NCI-H2107 (cell line): ENCODE data around the gene C11orf71.

ENCODE experiments used
- DNase-seq: peaks from one replicate; lab custom pipeline; 2025; lab: John Stamatoyannopoulos, UW

The C11orf71 gene

DNA sequence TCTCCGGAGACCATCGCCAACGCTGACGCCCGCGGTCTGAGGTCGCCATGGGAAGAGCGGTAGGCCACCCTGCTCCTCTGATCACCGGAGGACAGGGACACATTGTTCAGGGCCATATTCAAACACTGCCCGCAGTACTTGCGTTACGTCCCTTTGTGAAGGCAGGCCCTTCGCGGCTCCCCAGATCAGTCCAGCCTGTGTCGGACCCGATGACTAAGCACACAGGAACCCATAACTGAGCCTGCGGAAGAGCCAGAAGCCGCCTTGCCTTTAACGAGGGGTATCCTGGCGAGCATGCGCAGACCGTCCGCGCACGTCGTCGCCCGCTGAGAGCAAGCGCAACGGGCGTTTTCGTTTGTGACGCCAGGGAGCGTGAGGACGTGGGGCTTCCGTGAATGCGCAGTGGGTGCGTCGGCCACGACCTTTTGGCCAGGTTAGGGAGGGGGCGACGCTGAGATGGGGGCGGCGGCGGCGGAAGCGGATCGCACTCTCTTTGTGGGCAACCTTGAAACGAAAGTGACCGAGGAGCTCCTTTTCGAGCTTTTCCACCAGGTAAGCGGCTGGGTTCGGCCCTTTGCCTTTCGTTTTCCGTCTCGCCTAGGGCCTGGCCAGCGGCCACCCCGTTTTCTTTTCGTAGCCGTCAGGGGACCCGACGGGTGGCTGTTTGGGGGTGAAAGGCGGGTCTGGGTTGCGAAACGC lies at the start of gene C11orf71, which contains the start of gene RBM7:
C11orf71 (minus strand) TSS at position 296 of the 699 bp plus-strand sequence; CDS start at position 116, 180 bp downstream.
RBM7 (plus strand) TSS at position 451 of the 699 bp plus-strand sequence; CDS start at position 457, 6 bp downstream.
- peak; percentile 90 for DNase-seq

DNA sequence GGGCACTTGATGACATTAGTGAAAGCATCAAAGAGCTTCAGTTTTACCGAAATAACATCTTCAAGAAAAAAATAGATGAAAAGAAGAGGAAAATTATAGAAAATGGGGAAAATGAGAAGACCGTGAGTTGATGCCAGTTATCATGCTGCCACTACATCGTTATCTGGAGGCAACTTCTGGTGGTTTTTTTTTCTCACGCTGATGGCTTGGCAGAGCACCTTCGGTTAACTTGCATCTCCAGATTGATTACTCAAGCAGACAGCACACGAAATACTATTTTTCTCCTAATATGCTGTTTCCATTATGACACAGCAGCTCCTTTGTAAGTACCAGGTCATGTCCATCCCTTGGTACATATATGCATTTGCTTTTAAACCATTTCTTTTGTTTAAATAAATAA lies 49.5 kb upstream of the C11orf71 start:
- no peak for DNase-seq

DNA sequence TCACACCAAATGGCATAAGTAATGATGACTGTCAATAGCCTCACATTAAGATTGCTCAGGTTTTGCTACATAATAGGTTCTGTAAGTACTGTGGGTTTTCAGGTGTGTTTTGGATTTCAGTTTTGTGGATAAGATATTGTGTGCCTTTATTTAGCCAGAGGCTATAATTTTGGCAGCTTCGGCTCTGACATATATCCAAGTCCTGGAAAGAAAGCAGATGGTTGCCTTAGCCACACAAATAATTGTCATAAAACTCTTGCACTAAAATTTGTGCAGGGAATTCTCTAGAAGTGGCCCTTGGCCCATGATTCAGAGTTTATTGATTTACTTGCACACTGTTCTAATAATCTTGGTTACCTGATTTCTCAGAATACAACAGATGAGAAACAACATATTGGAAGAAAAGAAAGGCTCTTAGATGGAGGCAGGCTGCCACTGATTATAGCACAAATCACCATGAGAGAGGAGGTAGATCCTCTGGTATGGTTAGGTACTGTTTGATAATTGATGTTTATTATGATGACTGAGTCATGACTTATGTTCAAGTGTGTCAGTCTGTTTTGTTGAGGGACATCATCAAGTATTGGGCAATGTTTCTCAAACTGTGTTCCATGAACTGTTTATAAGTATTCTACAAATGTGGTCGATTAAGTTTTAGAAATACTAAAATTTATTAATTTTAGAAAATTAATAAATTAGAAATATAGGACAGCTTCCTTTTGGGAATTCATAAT lies 48.6 kb upstream of the C11orf71 start:
- DNase-seq, result no peak

DNA sequence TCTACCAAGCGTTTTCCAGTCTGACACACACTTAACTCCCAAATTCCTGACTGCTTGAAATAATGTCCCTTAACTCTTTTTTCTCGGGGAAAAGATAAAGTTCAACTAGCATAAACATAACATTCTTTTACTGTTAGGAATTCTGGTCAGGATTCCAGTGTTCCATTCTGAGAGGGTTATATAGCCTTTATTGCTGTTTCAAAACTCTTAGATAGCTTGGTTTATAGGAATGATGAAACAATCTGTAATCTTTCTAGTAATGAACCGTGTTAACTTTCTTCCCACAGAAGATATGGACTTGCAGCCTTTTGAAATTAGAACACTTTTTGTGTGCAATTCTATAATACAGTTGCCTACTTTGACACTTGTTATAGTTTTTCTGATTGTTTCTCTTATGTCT lies 47.6 kb upstream of the C11orf71 start:
- DNase-seq, result no peak

DNA sequence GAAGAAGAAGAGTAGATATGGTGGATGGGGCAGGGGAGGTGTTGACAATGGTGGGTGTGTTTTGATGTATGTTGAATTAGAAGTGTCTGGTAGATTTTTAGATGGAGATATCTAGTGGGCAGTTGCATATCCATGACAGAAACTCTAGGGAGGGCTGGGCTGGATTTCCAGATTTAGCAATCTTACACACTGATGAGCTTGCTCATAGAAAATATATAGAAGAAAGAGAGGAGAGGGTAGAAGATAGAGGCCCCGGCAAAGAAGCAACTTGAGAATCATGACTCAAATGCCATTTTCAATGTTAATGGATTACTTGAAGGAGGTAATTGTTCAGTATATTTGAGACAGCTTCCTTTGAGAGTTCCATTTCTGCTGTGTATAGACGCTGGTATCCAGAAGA lies 47.1 kb upstream of the C11orf71 start:
- DNase-seq, result no peak

- DNase-seq, result no peak
Measured at GRCh38 chr11:114442536-114442935, 42.2 kb upstream of the C11orf71 start.

GRCh38 chr11:114441921-114442320 lies 41.6 kb upstream of the C11orf71 start:
- no peak for DNase-seq

DNA sequence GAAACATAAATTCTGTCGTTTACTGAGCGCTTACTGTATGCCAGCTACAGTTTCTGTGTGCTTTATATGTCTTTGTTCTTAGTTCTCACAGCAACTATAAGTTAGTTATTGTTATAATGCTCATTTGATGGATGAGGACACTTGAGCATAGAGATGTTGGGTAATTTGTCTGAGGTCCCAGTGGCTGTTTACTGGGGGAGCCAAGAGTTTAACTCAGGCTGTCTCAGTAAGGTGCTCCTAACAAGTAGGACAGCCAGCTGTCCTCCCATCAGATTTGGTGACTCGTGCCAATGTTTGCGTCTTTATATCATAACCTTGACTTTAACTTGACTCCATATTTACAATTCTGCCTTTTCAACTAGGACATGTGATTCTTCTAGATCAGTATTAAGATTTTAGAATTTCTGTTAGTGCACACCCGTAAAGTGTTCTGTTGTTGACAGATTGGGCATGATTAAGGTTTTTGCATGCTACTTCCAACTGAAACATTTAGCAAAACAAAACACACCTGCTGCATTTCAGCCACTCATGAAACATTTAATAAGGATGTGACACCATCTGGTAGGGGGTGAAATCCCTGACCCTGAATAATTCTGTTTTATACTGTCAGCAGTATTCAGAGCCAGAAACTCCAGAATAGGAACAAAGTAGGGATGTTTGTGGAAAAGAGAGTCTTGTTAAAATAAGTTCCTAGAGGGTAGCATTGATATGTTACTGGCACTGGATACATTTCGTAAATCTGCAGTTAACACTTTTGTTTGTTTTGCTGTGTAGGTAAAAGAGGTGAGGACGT lies 40.9 kb upstream of the C11orf71 start:
- no peak for DNase-seq

GRCh38 chr11:114440121-114440860 lies 40.0 kb upstream of the C11orf71 start:
- DNase-seq, result no peak

DNA sequence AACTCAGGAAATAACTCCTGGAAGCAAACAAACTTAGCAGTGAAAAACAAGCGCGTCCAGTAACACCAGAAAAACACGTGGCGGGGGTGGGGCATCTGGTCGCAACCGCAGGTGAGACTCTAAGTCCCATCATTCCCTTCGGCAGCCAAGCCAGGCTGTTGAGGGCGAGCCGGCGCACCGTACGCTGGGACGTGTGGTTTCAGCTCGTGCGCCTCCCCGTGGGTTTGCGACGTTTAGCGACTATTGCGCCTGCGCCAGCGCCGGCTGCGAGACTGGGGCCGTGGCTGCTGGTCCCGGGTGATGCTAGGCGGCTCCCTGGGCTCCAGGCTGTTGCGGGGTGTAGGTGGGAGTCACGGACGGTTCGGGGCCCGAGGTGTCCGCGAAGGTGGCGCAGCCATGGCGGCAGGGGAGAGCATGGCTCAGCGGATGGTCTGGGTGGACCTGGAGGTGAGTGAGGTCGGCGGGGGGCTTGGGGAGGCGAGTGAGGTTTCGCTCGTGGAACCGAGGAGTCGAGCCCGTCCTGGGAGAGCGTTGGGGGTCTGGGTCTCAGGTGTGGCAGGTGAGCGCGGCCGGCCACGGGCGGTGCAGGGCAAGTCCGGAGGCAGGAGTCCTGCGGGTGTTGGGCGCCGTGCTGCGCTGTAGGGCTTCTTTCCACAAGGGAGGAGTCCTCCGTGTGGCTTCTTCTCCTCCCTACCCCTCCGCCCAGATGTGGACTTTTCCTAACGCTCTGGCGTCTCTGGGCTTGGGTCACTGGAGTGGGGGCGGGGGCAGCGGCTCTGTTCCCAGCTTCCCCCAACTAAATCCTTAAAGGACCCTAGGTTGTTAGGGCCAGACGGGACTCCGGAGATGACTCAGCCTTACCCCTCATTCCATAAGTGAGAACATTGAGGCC lies 39.2 kb upstream of the C11orf71 start, which contains the start of gene REXO2:
REXO2 (plus strand) TSS at position 239 of the 892 bp plus-strand sequence; CDS start at position 301, 62 bp downstream.
- peak; percentile 84 for DNase-seq

GRCh38 chr11:114438303-114438702 lies 38.0 kb upstream of the C11orf71 start:
- DNase-seq, result no peak

DNA sequence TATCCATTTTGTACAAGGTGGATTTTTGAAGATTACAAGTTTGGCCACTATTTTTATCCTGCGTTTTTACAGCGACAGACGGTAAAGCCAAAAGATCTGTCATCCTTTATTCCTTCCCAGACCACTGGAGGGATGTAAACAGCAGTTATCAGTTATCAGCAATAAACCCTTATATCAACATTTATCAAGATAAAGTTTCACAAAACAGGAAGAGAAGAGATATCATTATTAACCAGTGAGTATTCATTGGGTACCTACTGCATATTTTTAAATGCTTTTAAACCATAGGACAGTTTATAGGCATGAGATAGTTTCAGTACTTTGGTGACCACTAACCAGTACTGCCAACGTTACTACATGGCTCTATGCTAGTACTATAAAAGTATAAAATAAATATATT lies 33.1 kb upstream of the C11orf71 start:
- DNase-seq, result no peak

DNA sequence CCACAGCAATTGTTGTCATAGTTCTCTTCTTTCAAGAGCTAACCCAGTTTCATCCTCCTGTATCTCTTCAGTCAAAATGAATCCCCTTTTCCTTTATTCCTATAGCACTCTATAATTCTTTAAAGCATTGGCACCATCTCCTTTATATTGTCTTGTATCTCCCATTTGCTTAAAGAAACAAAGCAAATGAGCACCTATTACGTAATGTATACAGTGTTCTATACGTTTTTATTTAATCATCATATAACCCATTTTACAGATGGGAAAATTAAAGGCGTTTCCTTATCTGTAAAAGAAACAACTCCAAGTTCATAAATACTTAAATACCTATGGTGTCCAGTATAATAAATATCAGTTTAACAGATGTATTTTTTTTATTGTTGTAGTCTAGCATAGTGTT lies 32.6 kb upstream of the C11orf71 start:
- DNase-seq, result no peak

DNA sequence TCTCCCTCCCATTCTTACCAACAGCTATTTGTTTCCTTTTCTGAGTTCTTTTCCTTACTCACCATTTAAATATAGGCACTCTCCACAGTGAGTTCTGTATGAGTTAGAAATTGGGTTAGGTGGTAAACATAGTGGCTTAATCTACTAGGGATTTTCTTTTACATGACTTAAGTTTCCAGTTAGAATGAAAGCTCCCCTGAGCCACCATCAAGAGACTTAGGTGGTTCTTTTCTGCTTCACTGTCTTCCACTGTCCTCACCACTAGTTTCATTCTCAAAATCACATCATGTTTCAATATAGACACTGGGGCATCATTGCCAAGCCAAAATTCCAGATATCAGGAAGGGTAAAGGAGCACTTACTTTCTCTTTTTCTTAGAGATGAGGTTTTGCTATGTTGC lies 30.0 kb upstream of the C11orf71 start:
- no peak for DNase-seq

DNA sequence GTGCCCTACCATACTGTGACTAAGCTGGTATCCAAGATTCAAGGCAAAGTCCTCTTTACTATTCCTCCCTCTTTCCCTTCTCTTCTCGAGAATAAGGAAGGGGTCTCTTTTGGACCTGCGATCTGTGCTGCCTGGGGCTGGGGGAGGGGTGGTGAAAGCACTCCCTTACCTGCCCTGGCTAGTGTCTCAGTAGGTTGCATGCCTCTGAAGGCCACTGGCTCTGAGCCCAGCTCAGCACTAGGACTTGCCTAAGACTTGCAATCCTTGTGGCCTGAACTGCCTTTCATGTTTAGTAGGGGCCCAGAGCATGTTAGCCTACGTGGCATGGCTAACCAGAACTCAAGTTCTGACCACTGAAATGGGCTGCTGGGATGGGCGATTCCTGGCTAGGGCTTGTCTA lies 26.0 kb upstream of the C11orf71 start:
- DNase-seq, result no peak

DNA sequence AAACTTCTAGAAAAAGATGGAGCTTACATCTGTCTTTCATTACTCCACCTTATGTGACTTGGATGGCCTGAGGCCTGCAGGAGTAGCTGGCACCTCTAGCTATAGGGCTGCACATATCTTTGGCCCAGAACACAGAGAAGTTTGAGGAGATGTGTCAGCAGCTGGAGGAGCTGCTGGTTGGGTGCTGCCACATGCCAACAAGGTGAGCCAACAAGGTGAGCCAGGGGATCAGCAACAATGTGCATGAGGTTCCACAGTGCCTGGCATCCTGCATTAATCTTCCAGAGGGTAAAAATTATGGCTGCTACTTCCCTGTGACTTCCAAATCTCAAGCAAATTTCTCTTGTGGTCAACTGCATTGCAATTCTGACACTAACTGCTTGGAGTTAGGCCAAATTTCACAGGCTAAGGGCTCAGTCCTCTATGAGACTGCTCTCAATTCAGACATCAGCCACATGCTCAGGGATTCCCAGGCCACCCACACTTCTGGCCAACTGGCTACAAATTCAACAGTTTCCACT lies 16.2 kb upstream of the C11orf71 start:
- DNase-seq, result no peak

DNA sequence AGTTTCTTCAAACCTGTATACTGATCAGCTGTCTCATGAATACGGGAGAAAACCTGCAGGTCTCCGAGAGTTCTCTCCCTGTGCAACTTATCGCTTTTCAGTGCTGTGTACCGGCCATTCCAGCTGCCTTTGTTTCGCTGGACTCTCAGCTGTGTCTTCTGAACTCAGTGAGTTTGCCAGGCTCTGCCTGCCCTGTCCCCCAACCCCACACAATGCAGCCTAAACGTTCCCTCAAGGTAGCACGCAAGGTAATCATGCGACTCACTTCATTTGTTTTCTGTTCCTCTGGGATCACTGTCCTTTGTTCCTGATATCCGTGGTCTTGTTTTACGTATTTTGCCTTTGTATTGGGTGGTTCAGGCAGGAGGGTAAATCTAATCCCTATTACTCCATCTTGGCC lies 13.6 kb upstream of the C11orf71 start:
- no peak for DNase-seq

GRCh38 chr11:114412946-114413345 lies 12.6 kb upstream of the C11orf71 start:
- no peak for DNase-seq

GRCh38 chr11:114401311-114401710 lies 1.0 kb upstream of the C11orf71 start:
- DNase-seq, result no peak

GRCh38 chr11:114400915-114401223 lies 558 bp upstream of the C11orf71 start:
- DNase-seq, result no peak
